H54 (cell line): ENCODE measurements around the gene C15orf61.
A peak's percentile ranks its signal among the peaks of the same experiment; 100 is the strongest.

Experiments used
- DNase-seq: peaks from one replicate; pipeline ENCODE4 v3.0.0; 2011; ENCODE audit warnings: low spot score, mixed read lengths; ENCODE audit not compliant: insufficient read length
- FAIRE-seq: peaks from 3 replicates; lab custom pipeline; 2011; peaks lifted over from hg19 to GRCh38; lab: Jason Lieb, UNC
- POLR2A ChIP-seq: IDR thresholded peaks from 2 replicates; pipeline ENCODE4 v1.6.1; 2011; ENCODE audit warnings: low read depth, mild to moderate bottlenecking, low read length

Gene C15orf61

DNA sequence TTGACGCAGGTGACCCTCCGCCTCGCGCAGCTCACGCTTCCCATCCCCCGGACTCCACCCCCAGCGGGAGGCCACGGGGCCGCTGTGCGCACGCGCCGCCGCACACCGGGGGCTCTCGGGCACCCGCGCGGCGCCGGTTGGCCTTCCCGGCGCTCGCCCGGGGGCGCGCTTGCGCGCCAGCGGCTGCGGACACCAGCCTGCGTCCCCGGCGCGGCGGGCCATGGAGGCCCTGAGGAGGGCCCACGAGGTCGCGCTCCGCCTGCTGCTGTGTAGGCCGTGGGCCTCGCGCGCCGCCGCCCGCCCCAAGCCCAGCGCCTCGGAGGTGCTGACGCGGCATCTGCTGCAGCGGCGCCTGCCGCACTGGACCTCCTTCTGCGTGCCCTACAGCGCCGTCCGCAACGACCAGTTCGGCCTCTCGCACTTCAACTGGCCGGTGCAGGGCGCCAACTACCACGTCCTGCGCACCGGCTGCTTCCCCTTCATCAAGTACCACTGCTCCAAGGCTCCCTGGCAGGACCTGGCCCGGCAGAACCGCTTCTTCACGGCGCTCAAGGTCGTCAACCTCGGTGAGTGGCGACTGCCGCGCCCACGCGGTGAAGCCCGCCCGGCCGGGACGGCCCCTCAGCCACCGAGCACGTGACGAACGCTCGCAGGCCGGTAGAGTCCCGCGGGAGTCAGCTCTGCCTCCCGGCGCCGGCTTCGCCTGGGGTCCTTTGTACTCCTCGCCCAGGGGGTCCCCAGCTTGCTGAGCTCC lies at the start of gene C15orf61:
TSS of gene C15orf61 (plus strand) at position 103 of the 754 bp plus-strand sequence. CDS start at position 221, 118 bp downstream.
- DNase-seq (peak; percentile 65), FAIRE-seq (no peak)
- peak; percentile 57 for TF ChIP-seq POLR2A

DNA sequence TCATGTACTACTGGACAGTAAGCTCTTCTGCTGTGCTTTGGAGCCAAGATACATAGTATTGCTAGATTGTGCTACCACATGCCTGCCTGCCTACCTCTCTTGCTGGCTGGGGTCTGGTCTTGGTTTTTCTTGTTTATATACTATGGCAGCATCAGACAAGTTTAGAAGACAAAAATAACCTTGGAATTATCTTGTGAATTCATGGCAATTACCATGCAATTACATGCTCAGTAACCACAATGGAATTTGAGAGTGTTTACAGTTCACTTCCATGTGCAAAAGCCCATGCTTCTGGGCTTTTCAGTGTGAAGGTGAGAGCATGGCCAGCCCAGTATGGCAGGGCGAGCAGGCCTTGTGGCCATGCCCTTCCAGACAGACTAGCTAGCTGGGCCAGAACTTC lies 48.0 kb upstream of the C15orf61 start:
- DNase-seq: no peak
- no peak for TF ChIP-seq POLR2A
- FAIRE-seq: no peak

DNA sequence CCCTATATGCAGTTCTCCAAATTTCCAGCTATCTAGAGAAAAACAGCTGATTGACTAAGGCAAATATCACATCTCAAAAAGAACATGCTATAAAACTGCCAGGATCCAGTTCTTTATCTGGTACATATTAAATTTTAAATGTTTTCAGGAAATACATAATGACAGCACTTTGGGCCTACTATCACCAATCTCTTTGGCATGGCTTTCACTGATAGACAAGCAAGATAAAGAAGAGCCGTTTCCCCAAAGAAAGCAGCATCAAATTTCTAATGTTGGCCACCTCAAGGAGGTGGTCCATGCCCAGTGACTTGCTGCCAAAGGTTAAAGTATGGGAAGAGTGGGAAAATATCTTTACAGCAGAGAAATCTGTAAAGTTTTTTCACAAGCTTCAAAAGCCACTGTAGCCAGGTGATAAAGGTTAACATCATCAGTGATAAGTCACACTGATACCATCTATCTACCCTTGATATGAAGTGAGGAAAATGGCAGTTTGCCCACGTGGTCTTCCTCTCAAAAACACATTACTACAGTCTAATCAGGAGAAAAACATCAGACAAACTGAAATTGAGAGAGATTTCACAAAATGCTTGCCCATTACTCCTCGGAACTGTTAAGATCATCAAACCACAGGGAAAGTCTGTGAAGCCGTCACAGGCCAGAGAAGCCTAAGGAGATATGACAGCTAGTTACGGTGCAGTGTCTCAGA lies 46.4 kb upstream of the C15orf61 start:
- FAIRE-seq (no peak), DNase-seq (no peak)
- TF ChIP-seq POLR2A: no peak

- no peak for TF ChIP-seq POLR2A
- no peak for FAIRE-seq
- no peak for DNase-seq
These were observed 41.0 kb upstream of the C15orf61 start for GRCh38 chr15:67479781-67480505.

DNA sequence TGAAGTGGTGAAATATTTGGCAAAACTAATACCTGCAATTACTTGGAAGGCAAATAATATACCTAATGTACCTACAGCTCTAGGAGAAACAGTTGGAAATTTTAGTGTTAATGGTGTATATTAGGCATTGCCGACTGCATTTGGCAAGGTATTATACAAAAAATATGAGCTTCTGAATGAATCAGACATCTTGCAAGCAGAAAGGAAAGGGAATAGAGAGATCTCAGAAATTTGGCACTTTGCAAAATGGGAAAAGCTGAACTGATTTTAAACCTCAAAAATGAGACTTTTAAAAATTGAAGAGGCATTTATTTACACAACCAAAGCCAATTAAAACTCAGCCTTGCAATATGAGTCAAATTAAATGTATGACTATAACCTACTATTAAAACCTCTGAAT lies 40.2 kb upstream of the C15orf61 start:
- DNase-seq (no peak), FAIRE-seq (no peak)
- TF ChIP-seq POLR2A: no peak

- TF ChIP-seq POLR2A: no peak
These were observed 39.3 kb upstream of the C15orf61 start for GRCh38 chr15:67481680-67482079.

GRCh38 chr15:67495585-67495984 lies 25.3 kb upstream of the C15orf61 start:
- no peak for TF ChIP-seq POLR2A
- DNase-seq (no peak), FAIRE-seq (no peak)

More at GRCh38 chr15:67481680-67482079, 39.3 kb upstream of the C15orf61 start:
- DNase-seq: no peak
- FAIRE-seq: no peak

DNA sequence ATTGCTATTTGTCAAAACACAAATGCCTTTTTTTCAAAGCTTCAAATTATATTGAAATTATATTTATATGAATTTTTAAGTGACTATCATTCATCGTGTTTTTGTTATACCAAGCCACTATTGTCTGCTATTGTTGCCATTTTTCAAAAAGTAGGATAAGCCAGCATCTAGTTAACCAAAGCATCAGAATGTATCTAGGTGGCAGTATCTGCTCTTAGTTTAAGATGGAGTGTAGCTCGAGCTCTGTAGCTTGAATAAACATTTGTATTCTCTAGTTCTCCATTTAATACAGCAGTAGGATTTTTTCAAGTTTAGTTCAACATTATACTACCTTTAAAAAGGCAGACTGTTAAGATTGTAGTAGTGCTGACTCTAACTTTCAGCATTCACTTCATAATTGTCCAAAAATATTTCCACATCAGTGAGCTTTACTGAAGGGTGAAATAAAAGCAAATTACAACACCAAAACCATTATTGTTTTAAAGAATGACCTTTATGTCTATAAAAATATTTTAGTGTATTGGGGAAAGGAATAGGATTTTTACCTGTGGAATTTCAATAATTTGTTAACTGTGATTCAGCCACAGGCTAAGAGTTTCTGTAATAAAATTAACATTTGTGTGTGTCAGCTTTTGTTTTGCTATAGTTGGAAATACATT lies 19.6 kb upstream of the C15orf61 start:
- FAIRE-seq: peak; percentile 65
- no peak for TF ChIP-seq POLR2A
- DNase-seq: no peak

DNA sequence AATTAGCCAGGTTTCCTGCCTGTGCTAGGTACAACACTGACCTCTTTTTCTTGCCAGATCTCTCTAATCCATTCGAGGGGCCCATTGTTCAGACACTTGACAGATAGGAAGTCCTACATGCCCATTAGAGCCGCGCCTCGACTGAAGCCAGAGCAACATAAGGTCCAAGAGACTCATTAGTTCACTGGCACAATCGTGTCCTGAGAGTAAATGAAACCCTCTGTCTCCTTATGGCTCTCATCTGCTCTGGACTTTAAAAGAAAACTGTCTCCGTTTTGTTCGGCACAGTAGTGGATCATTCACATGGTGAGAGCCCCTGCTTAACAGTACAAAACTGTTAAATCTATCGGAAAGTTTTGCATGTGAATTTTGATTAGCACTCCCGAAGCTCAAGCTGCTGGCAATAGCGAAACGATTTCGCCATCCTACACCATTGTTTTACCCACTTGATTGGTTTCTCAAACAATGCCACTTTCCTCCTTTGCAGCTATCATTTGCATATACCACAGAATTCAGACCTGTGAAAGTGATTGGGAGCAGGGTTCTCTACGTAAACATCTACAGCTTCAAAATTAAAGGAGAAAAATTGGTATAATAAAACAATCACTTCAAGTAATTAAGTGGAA lies 19.0 kb upstream of the C15orf61 start:
- no peak for TF ChIP-seq POLR2A
- DNase-seq: no peak
- FAIRE-seq: no peak

DNA sequence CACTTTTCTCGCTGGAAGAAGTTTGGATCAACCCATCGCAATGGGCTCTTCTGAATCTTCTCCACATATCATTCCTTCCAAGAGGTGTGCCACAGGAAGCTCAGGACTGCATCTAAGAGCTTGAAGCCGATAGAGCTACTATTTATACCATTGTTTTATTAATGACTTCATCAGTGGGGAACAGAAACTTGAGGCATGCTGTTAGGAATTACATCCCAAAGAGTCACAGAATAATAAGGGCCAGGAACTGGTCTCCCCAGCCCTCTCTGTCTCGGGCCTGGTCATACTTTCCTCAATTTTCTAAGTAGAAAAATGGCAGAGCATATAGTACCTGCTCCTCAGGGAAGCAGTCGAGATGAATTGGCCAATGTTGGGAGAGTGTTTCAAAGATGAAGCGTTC lies 16.9 kb upstream of the C15orf61 start:
- no peak for FAIRE-seq
- DNase-seq: no peak
- TF ChIP-seq POLR2A: no peak

DNA sequence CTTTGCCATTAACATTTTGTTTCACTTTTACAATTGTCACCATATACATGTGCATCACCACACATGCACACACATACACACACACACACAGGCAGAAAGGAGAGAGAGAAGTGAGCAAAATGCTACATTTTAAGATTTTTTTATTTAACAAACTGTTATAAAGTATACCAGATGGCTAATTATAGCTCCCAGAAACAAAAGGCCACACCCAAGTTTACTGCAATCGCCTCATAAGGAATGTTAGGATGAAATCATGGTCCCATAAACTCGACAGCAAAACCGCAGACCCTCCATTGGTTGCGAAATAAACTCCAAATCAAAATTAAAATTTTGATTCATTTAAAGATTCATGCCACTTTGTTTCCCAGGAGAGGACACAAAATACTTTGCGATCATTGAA lies 16.1 kb upstream of the C15orf61 start:
- no peak for TF ChIP-seq POLR2A

DNA sequence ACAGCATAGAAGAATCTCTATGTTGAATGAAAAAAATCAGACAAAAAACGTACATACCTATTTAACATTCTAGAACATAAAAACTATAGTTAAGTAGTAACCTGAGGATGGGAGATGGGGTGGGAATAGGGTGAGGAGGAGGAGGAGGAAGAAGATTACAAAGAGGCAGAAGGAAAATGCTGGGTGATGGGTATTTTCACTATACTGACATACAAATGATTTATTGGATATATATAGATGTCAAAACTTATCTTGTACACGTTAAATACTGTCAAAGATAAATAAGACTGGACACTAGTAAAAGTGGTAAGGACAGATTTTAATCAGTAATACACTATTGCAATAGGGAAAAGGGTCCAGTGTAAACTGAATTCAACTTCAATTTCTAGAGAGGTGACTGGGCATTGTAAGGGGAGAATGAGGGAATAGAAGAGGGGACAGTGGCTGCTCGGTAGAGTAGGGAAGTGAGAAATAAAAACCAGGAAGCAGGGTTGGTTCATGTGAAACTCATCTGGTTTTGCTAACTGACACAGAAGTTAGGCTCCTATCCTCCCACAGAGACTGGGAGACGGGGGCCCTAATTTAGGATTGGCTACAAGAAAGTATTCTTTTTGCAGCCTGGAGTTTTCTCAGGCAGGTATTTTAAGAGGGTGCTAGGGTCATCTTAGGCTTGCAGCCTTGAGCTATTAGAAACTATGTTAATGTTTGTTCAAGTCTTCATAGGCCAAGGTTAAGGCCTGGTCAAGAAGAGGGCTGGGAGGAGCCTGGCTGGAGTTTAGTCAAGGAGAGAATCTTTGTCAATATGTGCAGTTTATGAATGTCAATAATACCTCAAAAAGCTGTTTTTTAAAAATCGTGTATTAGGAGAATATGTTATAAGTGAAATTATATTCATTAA lies 15.0 kb upstream of the C15orf61 start:
- no peak for TF ChIP-seq POLR2A
- DNase-seq (no peak), FAIRE-seq (no peak)

More for the DNA sequence above, 16.1 kb upstream of the C15orf61 start:
- DNase-seq: no peak
- FAIRE-seq: no peak
